Upper lobe of left lung (tissue), 4 donors: ENCODE data around the gene PCDH8.

Source experiments
- EP300 ChIP-seq, 4 donors: sonication (generic); formaldehyde crosslinking; IDR thresholded peaks; one replicate each; pipeline ENCODE4 v1.5.1; 2017; ENCODE audit warnings: antibody characterized with exemption in 4 of 4, control low read depth in 2 of 4
- POLR2A ChIP-seq, 4 donors: fragments of 450-650 bp; IDR thresholded peaks; one replicate each; pipeline ENCODE4 v1.5.1; 2016 to 2017; ENCODE audit warnings: antibody characterized with exemption in 4 of 4, mild to moderate bottlenecking in 2 of 4
- POLR2AphosphoS5 ChIP-seq, 2 donors: sonication (generic); formaldehyde crosslinking; IDR thresholded peaks; one replicate each; pipeline ENCODE4 v1.5.1; 2017; ENCODE audit warnings: antibody characterized with exemption in 2 of 2
- TF ChIP-seq, protein P1 (sequence below), 6 experiments: fragments of 450-650 bp in 4 of 6; fragments of 200-600 bp in 2 of 6; sonication (generic) in 2 of 6; IDR thresholded peaks; one replicate each; pipeline ENCODE4 v1.5.1; 2016 to 2019; ENCODE audit warnings: antibody characterized with exemption in 6 of 6

DNA sequence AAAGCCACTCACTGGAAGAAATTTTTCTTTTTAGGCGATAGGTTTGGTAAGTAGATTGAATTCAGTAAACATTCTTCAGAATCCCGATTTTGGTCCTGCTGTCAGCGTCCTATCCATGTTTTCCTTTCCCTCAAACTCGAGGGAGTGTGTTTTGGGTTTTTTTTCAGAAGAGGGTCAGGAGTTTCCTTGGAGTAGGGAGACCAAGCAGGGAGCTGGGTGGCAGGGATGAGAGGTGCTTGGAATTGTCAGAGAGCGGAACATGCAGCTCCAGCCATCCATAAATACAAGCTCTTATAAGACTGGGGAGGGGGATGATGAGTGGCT is 1.6 kb upstream of the PCDH8 start:
- TF ChIP-seq, protein P1, sequence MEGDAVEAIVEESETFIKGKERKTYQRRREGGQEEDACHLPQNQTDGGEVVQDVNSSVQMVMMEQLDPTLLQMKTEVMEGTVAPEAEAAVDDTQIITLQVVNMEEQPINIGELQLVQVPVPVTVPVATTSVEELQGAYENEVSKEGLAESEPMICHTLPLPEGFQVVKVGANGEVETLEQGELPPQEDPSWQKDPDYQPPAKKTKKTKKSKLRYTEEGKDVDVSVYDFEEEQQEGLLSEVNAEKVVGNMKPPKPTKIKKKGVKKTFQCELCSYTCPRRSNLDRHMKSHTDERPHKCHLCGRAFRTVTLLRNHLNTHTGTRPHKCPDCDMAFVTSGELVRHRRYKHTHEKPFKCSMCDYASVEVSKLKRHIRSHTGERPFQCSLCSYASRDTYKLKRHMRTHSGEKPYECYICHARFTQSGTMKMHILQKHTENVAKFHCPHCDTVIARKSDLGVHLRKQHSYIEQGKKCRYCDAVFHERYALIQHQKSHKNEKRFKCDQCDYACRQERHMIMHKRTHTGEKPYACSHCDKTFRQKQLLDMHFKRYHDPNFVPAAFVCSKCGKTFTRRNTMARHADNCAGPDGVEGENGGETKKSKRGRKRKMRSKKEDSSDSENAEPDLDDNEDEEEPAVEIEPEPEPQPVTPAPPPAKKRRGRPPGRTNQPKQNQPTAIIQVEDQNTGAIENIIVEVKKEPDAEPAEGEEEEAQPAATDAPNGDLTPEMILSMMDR (IDR thresholded peaks at IDR 0.05), result no peak
- TF ChIP-seq POLR2A (IDR thresholded peaks at IDR 0.05) (no peak), EP300 (IDR thresholded peaks at IDR 0.05) (no peak), POLR2AphosphoS5 (IDR thresholded peaks at IDR 0.05) (no peak)
